Measurements from ENCODE around the gene ARPC5.
"Not testable (repeated sequence)": the region's sequence is repeated elsewhere in the genome, so short reads cannot be mapped to it uniquely, and the experiment has no call there.

ARPC5 gene

GRCh38 chr1:183645531-183645930 lies 9.9 kb upstream of the ARPC5 start:
- DNase-seq = no peak

- no peak for DNase-seq
These were observed 6.6 kb upstream of the ARPC5 start for GRCh38 chr1:183642166-183642565.

- no peak for DNase-seq
These were observed 4.6 kb upstream of the ARPC5 start for GRCh38 chr1:183640193-183640592.

- no peak for DNase-seq
These were observed 3.2 kb upstream of the ARPC5 start for GRCh38 chr1:183638649-183639387.

- no peak for DNase-seq
These were observed 1.2 kb upstream of the ARPC5 start for GRCh38 chr1:183636783-183637182.

GRCh38 chr1:183636334-183636682 lies 725 bp upstream of the ARPC5 start:
- DNase-seq = no peak

GRCh38 chr1:183635099-183635605 lies 431 bp downstream of the ARPC5 start:
- no peak for DNase-seq

- DNase-seq = no peak
These were observed 1.0 kb downstream of the ARPC5 start for GRCh38 chr1:183634429-183635065.

GRCh38 chr1:183633676-183634343 lies 1.8 kb downstream of the ARPC5 start:
- peak; percentile 95 for DNase-seq

GRCh38 chr1:183632964-183633363 lies 2.6 kb downstream of the ARPC5 start:
- no peak for DNase-seq

- peak; percentile 68 for DNase-seq
These were observed 3.5 kb downstream of the ARPC5 start for GRCh38 chr1:183632114-183632513.

GRCh38 chr1:183630748-183631147 lies 4.8 kb downstream of the ARPC5 start:
- DNase-seq = no peak

GRCh38 chr1:183628537-183628936 lies 7.0 kb downstream of the ARPC5 start:
- DNase-seq = no peak

- not testable (repeated sequence) for DNase-seq
These were observed 9.3 kb downstream of the ARPC5 start for GRCh38 chr1:183626236-183626635.

- peak; percentile 75 for DNase-seq
These were observed 12.4 kb downstream of the ARPC5 start for GRCh38 chr1:183622884-183623785.

- DNase-seq = no peak
These were observed 13.6 kb downstream of the ARPC5 start for GRCh38 chr1:183622013-183622412.

- no peak for DNase-seq
These were observed 15.3 kb downstream of the ARPC5 start for GRCh38 chr1:183620311-183620710.

GRCh38 chr1:183619781-183620180 lies 15.8 kb downstream of the ARPC5 start:
- DNase-seq = no peak

GRCh38 chr1:183618202-183618601 lies 17.4 kb downstream of the ARPC5 start:
- DNase-seq = not testable (repeated sequence)

GRCh38 chr1:183612975-183613374 lies 22.6 kb downstream of the ARPC5 start:
- DNase-seq = not testable (repeated sequence)

GRCh38 chr1:183612407-183612806 lies 23.2 kb downstream of the ARPC5 start:
- no peak for DNase-seq

- no peak for DNase-seq
These were observed 24.6 kb downstream of the ARPC5 start for GRCh38 chr1:183611021-183611420.

Data from fibroblast of upper back skin (primary cell).